ENCODE measurements around the gene SEC24C. TPM values are rescaled to one million over a fixed set of nuclear protein-coding genes. Genes with fewer than 3 reads are reported as not detected.
"Not testable (repeated sequence)": the region's sequence is repeated elsewhere in the genome, so short reads cannot be mapped to it uniquely, and the experiment has no call there.

The SEC24C gene
- total RNA-seq, 1 donor from 2014 or later, result 89.8 TPM

GRCh38 chr10:73714483-73714882, 29.7 kb upstream of the SEC24C start:
- CTCF ChIA-PET; POLR2A ChIA-PET; H3K4me3 Mint-ChIP-seq; H3K9me3 Mint-ChIP-seq; DNase-seq; intact Hi-C loops (cut with micrococcal nuclease); H3K27ac Mint-ChIP-seq; ATAC-seq (ENCODE audit: low read depth); H3K27me3 Mint-ChIP-seq: not testable (repeated sequence)
- peaks cover 56% of the 10 kb centered on the region for H3K36me3 Mint-ChIP-seq (ENCODE audit: low read depth)
- peaks cover 12% of the 10 kb centered on the region for H3K4me1 Mint-ChIP-seq

GRCh38 chr10:73715179-73716156, 28.7 kb upstream of the SEC24C start:
- H3K4me3 Mint-ChIP-seq; H3K9me3 Mint-ChIP-seq; H3K27me3 Mint-ChIP-seq; DNase-seq; H3K27ac Mint-ChIP-seq; ATAC-seq (ENCODE audit: low read depth); CTCF ChIA-PET: not testable (repeated sequence)
- POLR2A ChIA-PET, result interaction anchor here (0.5 to 0.6 kb wide), 2 partner anchors 86 to 97 kb away, joined by 3 to 4 read pairs; no protein-coding TSS in a partner anchor
- Mint-ChIP-seq H3K4me1 (peaks cover 12% of the 10 kb centered on the region), H3K36me3 (ENCODE audit: low read depth) (peaks cover 58% of the 10 kb centered on the region)
- intact Hi-C loops (cut with micrococcal nuclease), result loop anchor here (2.0 kb wide), 1 partner anchor 91 kb away; no protein-coding TSS in a partner anchor

- H3K9me3 Mint-ChIP-seq, result no peaks in the 10 kb centered on the region
- DNase-seq (no peak), ATAC-seq (ENCODE audit: low read depth) (no peak)
- no peaks in the 10 kb centered on the region for H3K27me3 Mint-ChIP-seq
- CTCF ChIA-PET, result no interaction called here
- H3K36me3 Mint-ChIP-seq (ENCODE audit: low read depth), result peaks cover 64% of the 10 kb centered on the region
- no peak overlapping the region for H3K27ac Mint-ChIP-seq
- POLR2A ChIA-PET, result interaction anchor here (0.5 to 2.5 kb wide), 3 partner anchors 14 to 96 kb away, joined by 3 to 12 read pairs (median 4); no protein-coding TSS in a partner anchor
- no peak overlapping the region for H3K4me3 Mint-ChIP-seq
- TF ChIP-seq CTCF (IDR thresholded peaks at IDR 0.05), result no peak
- intact Hi-C loops (cut with micrococcal nuclease), result loop anchor here (2.0 kb wide), 1 partner anchor 91 kb away; no protein-coding TSS in a partner anchor
- H3K4me1 Mint-ChIP-seq, result peaks cover 12% of the 10 kb centered on the region
Observed at GRCh38 chr10:73716251-73716650, 27.9 kb upstream of the SEC24C start.

GRCh38 chr10:73717556-73717955, 26.6 kb upstream of the SEC24C start:
- H3K27ac Mint-ChIP-seq, result peak overlapping the region; percentile 76
- ChIA-PET CTCF (interaction anchor here (0.9 kb wide), 1 partner anchor 162 kb away, joined by 3 read pairs; no protein-coding TSS in a partner anchor), POLR2A (interaction anchor here (0.5 to 2.5 kb wide), 5 partner anchors 13 to 473 kb away, joined by 3 to 12 read pairs (median 4); partner anchors contain the start of gene SEC24C)
- H3K27me3 Mint-ChIP-seq, result no peaks in the 10 kb centered on the region
- no peaks in the 10 kb centered on the region for H3K9me3 Mint-ChIP-seq
- peaks cover 12% of the 10 kb centered on the region for H3K4me1 Mint-ChIP-seq
- ATAC-seq (ENCODE audit: low read depth), result peak; percentile 72
- peaks cover 70% of the 10 kb centered on the region for H3K36me3 Mint-ChIP-seq (ENCODE audit: low read depth)
- no peak for TF ChIP-seq CTCF (IDR thresholded peaks at IDR 0.05)
- no peak for DNase-seq
- no peak overlapping the region for H3K4me3 Mint-ChIP-seq
- intact Hi-C loops (cut with micrococcal nuclease), result loop anchor here (1.0 to 2.0 kb wide), 2 partner anchors 27 to 93 kb away; partner anchors contain the start of gene SEC24C

- Mint-ChIP-seq H3K36me3 (ENCODE audit: low read depth) (peaks cover 76% of the 10 kb centered on the region), H3K4me1 (peaks cover 12% of the 10 kb centered on the region)
- H3K4me3 Mint-ChIP-seq; H3K27me3 Mint-ChIP-seq; DNase-seq; CTCF ChIA-PET; ATAC-seq (ENCODE audit: low read depth); H3K9me3 Mint-ChIP-seq; H3K27ac Mint-ChIP-seq; POLR2A ChIA-PET; intact Hi-C loops (cut with micrococcal nuclease): not testable (repeated sequence)
Observed at GRCh38 chr10:73720561-73720960, 23.6 kb upstream of the SEC24C start.

- DNase-seq (no peak), ATAC-seq (ENCODE audit: low read depth) (no peak)
- intact Hi-C loops (cut with micrococcal nuclease), result no loop called here
- no peak for TF ChIP-seq CTCF (IDR thresholded peaks at IDR 0.05)
- Mint-ChIP-seq H3K27ac (no peak overlapping the region), H3K4me1 (no peaks in the 10 kb centered on the region), H3K9me3 (no peaks in the 10 kb centered on the region), H3K4me3 (no peak overlapping the region), H3K36me3 (ENCODE audit: low read depth) (peaks cover 78% of the 10 kb centered on the region), H3K27me3 (no peaks in the 10 kb centered on the region)
- ChIA-PET CTCF (no interaction called here), POLR2A (interaction anchor here (0.6 kb wide), 1 partner anchor 65 kb away, joined by 12 read pairs; no protein-coding TSS in a partner anchor)
Observed at GRCh38 chr10:73723516-73723915, 20.7 kb upstream of the SEC24C start.

- CTCF ChIA-PET, DNase-seq, H3K27me3 Mint-ChIP-seq, H3K9me3 Mint-ChIP-seq: not testable (repeated sequence)
- POLR2A ChIA-PET, result interaction anchor here (1.0 to 3.2 kb wide), 7 partner anchors 12 to 81 kb away, joined by 5 to 48 read pairs (median 6); partner anchors contain the start of genes CHCHD1, NDST2 and SEC24C
- Mint-ChIP-seq H3K4me1 (peaks cover 22% of the 10 kb centered on the region), H3K36me3 (ENCODE audit: low read depth) (peaks cover 44% of the 10 kb centered on the region), H3K4me3 (peak overlapping the region; percentile 99), H3K27ac (peak overlapping the region; percentile 96)
- intact Hi-C loops (cut with micrococcal nuclease), result loop anchor here (1.0 to 2.0 kb wide), 4 partner anchors 15 to 150 kb away; partner anchors contain the start of genes SEC24C and ZSWIM8
- ATAC-seq (ENCODE audit: low read depth), result peak; percentile 16
Observed at GRCh38 chr10:73729781-73730152, 14.4 kb upstream of the SEC24C start.
